ENCODE data around the gene LDOC1.
"Not testable (repeated sequence)": the region's sequence is repeated elsewhere in the genome, so short reads cannot be mapped to it uniquely, and the experiment has no call there.

Gene LDOC1

DNA sequence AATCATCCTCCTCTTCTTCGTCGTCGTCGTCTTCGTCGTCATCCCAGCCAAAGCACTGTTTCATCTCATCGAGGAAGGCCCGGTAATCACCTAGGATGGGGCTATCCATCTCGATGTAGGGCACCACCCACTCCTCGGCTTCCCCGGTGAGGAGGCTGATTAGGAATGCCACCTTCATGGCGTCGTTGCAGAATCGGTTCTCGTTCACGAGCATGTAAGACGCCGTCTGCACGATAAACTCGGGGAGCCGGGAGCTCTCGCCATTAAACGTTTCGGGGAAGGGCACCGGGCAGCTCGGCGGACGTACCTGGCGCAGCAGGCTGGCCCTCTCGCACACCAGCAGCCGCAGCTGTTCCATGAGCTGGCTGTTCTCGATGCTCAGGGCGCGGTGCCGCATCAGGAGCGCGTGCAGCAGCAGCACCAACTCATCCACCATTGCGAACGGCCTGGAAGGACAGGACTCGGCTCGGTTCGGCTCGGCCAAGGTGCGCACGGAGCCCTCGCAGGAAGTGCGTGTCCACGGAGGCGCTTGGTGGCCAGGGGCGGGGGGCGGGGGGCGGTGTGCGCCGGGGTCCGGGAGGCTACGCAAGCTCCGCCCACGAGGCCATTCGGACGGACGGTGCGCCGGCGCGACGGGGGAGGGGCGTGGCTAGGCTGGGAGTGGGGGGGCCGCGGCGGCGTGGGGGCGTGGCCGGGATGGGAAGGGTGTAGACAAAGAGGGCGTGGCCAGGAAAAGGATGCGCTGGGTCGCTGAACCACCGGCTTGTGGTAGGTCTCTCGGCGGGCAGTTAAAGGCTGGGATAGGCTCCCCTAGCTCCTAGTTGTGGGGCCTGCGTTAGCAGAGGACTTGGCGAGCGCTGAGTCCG, at the start of gene LDOC1:
Gene LDOC1, minus strand, starts transcription at position 544 of the 866 bp plus-strand sequence. Its CDS starts 108 bp downstream, at position 436.
- DNase-seq: peak; percentile 78

DNA sequence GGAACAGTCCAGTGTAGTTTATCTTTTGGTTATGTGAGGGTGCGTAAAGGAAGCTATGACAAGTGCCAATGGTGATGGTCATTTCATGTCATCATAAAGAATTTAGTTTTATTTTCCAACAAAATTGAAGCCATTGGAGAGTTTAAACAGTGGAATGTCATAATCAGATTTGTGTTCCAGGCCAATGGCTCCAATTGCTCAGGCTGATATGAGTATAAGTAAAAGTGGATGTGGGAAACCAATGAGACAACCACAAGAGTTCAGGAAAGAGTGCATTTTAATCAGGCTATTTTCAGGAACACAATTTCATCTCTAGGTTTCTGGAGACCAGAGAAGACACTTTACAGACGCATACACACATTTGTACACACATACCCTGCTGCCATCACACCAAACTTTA, 44.7 kb upstream of the LDOC1 start:
- no peak for DNase-seq

DNA sequence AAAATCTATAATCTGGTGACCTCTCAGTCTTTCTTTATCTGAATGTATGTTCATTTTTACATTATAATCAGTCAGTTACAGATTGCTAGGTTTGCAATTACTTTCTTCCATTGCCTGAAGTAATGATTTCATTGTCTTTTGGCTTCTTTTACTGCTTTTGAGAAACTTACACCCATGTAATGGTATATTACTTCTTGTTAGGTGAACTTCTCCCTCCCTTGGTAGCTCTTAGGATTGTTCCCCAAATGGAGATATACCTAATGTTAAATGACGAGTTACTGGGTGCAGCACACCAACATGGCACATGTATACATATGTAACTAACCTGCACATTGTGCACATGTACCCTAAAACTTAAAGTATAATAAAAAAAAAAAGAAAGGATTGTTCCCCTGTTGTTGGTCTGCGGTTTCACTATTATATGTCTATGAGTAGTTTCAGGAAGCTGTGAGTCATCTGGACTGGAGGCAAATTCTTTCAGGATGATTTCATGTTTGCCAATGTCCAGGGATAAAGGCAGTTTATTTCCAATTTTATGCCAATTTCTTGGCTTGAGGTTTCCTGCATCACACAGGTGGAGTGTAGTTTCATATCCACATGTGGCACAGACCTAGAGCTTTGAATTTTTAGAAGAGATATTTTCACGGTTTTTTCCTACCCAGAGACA, 43.5 kb upstream of the LDOC1 start:
- peak; percentile 75 for DNase-seq

DNA sequence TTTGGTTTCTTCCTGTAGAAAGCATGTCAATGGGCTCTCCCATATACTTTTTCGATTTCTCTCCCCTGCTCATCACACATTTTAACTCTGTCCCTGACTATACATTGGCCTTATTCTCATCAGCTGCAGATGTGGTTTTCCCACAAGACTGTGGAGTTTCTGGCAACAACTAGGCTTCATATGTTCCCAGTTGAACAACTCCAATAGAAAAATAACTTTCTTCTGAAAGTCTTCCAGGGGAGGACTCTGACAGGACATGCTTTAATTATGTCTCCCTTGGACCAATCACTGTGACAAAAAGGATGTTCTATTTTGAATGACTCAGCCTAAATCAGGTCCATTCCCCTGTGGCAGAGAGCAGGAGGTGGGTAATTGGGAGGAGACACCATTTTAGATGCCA, 37.3 kb upstream of the LDOC1 start:
- DNase-seq: peak; percentile 17

DNA sequence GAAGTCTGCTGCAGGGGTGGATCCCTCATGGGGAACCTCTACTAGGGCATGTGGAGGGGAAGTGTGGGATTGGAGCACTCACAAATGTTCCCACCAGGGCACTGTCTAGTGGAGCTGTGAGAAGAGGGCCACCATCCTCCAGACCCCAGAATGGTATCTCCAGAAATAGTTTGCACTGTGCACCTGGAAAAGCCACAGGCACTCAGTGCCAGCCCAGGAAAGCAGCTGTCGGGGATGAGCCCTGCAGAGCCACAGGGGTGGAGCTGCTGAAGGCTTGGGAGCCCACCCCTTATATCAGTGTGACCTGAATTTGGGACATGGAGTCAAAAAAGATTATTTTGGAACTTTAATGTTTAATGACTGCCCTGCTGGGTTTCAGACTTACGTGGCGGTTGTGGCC, 25.0 kb upstream of the LDOC1 start:
- no peak for DNase-seq

DNA sequence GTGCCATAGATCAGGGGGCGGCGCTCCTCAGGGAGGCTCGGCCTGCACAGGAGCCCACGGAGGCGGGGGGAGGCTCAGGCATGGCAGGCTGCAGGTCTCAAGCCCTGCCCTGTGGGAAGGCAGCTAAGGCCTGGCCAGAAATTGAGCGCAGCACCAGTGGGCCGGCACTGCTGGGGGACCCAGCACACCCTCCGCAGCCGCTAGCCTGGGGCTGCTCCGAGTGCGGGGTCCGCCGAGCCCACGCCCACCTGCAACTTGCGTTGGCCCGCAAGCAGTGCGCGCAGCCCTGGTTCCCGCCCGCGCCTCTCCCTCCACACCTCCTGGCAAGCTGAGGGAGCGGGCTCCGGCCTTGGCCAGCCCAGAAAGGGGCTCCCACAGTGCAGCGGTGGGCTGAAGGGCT, 11.6 kb upstream of the LDOC1 start:
- not testable (repeated sequence) for DNase-seq

DNA sequence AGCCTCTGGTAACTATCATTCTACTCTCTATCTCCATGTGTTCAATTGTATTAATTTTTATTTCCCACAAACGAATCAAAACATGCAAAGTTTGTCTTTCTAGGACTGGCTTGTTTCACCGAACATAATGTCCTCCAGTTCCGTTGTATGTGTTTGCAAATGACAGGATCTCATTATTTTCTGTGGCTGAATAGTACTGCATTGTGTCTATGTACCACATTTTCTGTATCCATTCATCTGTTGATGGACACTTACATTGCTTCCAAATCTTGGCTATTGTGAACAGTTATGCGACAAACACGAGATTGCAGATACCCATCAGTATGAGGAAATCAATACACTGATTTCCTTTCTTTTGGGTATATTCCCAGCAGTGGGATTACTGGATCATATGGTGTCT, 8.4 kb upstream of the LDOC1 start:
- DNase-seq: no peak

DNA sequence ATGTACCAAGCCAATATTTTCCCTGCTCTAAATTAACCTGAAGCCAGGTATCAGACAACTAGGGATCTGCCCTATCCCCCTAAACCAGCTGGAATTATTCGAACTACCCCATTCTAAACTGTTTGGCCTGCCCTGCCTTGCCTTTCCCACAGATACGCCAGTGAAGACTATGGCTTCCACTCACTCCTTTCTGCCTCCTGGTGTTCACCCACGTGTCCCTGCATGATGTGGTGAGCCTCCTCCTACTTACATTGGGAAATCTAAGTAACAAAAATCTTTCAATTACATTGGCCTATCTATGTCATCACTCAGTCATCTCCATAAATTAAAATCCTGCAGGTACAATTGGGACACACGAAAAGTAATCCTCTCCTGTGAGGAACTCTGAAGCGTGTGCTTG, 6.1 kb upstream of the LDOC1 start:
- DNase-seq: no peak

DNA sequence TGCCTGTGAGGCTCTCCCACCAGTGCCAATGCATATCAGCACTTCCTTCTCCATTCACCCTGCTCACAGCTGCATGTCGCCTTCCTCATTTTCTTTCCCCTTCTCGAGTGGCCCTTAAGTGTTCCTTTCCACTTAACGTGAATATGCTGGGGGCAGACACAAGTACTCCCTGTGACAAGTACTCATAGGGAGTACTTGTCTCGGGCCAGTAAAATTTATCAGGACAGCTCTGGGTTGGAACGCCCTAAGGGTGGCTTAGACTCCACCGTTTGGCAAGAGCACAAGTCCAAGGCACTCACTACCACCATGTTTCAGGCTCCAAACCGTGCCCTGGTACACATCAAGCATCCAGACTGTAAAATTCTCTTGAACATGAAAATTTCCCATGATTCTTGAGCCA, 3.9 kb upstream of the LDOC1 start:
- no peak for DNase-seq

DNA sequence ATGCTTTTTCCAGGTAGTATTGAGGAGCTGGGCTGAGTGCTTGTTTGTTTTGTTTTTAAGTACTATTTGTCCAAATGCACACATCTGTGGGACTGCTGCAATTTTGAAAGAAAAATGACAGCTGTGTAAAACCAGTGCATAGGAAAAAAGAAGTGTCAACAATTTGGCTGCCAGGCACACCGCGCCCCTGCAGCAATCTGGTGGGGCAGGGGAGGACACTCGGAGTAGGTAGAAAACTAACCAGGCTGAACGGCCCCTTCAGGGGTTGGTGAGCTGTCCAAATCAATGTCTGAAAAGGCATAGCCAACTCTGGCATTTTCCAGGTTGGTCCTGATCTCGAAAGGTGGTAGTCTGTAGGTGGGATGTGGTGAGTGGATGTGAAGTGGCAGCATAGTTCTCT, 1.1 kb downstream of the LDOC1 start:
- no peak for DNase-seq

DNA sequence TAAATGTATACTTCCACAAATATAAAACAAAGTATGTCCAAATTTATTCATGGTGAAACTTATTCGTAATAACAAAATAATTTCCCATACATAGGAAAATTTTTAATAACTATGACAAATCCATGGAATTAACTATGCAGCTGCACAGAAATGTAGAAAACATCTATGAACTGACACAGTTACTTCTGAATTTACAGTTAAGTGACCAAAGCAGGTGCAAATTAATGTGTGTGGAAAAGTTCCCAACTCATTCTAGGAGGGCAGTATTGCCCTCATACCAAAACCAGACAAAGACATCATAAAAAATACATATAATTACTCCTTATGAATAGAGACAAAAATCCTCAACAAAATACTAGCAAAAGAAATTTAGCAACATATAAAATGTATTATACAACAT, 12.5 kb downstream of the LDOC1 start:
- no peak for DNase-seq

DNA sequence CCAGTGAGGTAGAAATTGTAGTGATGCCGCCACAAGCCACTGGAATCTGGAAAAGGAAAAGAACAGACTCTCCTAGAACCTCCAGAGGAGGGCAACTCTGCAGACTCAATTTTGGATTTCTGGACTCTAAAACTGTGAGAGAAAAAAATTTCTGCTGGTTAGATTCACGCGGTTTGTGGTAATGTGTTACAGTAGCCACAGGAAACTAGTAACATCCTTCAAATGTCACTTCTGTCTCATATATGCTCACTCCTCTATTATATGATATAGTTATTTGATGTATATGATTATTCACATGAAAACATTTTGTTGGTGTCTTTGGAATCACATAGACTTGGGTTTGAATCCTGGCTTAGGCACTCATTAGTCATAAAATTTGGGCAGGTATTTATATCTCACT, 18.8 kb downstream of the LDOC1 start:
- DNase-seq: no peak

DNA sequence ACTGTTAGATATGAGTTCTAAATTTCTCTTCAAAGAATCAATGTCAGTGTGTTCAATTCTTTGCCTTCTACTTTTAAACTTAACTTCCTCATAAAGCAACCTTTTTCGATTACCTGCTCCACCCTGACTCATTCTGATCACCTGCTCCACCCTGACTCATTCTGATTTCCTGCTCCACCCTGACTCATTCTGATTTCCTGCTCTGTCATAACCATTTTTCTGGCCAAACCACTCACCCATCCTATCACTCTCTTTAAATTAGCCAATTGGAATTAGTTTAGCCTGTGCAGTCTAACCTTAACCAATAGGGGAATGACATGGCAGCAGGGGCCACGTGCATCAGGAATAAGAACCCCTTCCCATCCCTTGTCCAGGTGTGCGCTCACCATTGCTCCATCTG, 21.7 kb downstream of the LDOC1 start:
- not testable (repeated sequence) for DNase-seq

DNA sequence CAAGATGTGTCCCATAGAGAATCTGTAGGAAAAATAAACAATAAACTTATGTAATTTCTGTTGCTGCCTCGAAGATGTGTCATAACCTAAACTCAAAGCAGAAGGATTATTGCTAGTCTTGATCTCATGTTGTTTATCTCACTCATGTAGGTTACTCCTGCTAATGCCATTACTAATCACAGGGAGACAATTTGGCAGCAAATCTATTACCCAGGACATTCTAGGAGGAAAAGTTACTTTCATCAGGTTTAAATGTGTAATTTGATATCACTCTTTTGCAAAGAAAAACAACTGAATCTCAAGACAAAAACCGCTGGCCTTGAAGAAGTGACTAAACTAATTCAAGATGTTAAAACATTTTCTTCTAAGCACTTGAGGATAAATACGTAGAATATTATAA, 34.0 kb downstream of the LDOC1 start:
- DNase-seq: no peak

DNA sequence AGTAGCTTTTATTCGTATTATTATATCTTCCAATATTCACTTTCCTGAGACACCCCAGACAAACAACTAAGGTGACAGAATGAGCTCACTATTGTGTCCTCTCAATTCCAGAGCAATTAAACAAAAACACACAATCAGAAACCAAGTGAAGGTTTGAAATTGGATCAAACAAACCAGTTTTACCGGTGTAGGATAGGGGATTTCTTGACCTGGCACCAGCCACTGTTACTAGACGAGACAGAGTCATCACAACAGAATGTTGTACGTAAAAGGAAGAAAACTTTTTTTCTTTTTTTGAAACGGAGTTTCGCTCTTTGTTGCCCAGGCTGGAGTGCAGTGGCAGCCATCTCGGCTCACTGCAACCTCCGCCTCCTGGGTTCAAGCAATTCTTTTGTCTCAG, 43.7 kb downstream of the LDOC1 start:
- no peak for DNase-seq

DNA sequence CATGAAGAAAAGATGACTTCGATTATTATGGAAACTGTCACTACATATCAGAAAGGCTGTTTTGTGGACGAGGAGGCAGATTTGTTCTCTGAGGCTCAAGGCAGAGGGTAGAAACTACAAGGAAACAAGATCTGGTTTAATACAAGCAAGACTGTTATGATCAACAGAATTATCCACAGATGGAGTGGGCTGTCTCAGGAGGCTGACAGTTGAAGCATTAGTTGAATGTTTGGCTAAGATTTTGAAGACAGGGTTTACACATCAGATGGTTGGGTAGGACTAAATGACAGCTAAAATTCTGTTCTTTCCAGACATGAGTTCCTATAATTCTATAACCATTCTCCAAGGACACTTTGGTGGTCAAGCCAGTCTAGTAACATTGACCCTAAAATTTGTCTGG, 49.8 kb downstream of the LDOC1 start:
- no peak for DNase-seq

All from fibroblast of skin of right quadriceps (primary cell).